ENCODE measurements around the gene NFE2.

- TF ChIP-seq CTCF (IDR thresholded peaks at IDR 0.05) (no peak), POLR2A (IDR thresholded peaks at IDR 0.05) (no peak), POLR2AphosphoS5 (IDR thresholded peaks at IDR 0.05; ENCODE audit: insufficient read depth in 1 of 2, low read depth in 1 of 2) (no peak)
These were observed 30.5 kb downstream of the NFE2 start for GRCh38 chr12:54270345-54270744.
